Measurements from ENCODE around the gene SMARCD1. TPM values are rescaled to one million over a fixed set of nuclear protein-coding genes. Genes with fewer than 3 reads are reported as not detected.

SMARCD1 gene
- total and polyA plus RNA-seq, 3 experiments from 2014 or later: 16.1 to 78.2 (median 72.3) TPM

DNA sequence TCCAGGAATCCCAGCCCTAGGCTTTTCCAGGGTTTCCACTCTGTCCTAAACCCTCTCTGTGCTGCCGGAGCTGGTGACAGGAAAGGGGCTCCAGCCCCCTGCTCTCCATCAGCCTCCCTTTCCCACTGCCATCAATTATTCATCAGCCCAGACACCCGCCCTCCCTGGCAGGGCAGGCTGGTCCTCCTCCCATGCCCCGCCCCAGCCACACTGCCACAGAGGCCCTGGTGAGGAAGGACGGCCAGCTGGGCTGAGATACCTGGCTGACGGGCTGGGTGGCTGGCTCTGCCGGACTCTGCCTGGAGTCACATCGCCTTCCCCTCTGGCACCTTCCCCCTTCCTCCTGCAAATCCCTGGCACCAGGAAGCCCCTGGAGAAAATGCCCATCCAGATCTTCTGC is 11.9 kb upstream of the SMARCD1 start:
- POLR2A ChIA-PET: no interaction called here

DNA sequence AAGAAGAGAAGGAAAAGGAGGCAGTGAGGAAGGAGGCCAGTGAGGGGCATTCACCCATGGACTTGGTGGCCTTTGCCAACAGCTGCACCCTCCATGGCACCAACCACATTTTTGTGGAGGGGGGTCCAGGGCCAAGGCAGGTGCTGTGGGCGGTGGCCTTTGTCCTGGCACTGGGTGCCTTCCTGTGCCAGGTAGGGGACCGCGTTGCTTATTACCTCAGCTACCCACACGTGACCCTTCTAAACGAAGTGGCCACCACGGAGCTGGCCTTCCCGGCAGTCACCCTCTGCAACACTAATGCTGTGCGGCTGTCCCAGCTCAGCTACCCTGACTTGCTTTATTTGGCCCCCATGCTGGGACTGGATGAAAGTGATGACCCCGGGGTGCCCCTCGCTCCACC is 11.4 kb upstream of the SMARCD1 start:
- H3K27ac Mint-ChIP-seq: no peak overlapping the region
- DNase-seq: peak in 1 of 5 donors; percentile 33
- peaks cover 5 to 12% (median 5%) of the 10 kb centered on the region in 3 donors for H3K4me1 Mint-ChIP-seq
- no peak overlapping the region for H3K4me3 Mint-ChIP-seq
- peaks cover 4% of the 10 kb centered on the region for H3K4me1 ChIP-seq (ENCODE audit: insufficient read depth, low read length)
- no peaks in the 10 kb centered on the region for H3K36me3 ChIP-seq (ENCODE audit: insufficient read depth, low read length)
- H3K4me3 ChIP-seq (ENCODE audit: low read length): no peak overlapping the region
- no peaks in the 10 kb centered on the region for H3K27me3 ChIP-seq (ENCODE audit: insufficient read depth, low read length, poor library complexity, severe bottlenecking)
- H3K9me3 Mint-ChIP-seq: no peaks in the 10 kb centered on the region
- H3K27ac ChIP-seq (ENCODE audit: low read depth, low read length): no peak overlapping the region
- H3K9me3 ChIP-seq (ENCODE audit: low read length): no peaks in the 10 kb centered on the region
- H3K36me3 Mint-ChIP-seq: peaks cover 0 to 1% (median 0%) of the 10 kb centered on the region in 3 donors
- CTCF ChIA-PET: interaction anchor here (0.7 to 5.1 kb wide), 14 partner anchors 14 to 109 kb away, joined by 3 to 57 read pairs (median 6); partner anchors contain the start of gene COX14
- POLR2A ChIA-PET: no interaction called here
- H3K27me3 Mint-ChIP-seq: peaks cover 3 to 7% of the 10 kb centered on the region in 2 donors

More for the DNA sequence above, 11.9 kb upstream of the SMARCD1 start:
- Mint-ChIP-seq H3K9me3 (no peaks in the 10 kb centered on the region), H3K27ac (no peak overlapping the region), H3K4me1 (peaks cover 5 to 12% (median 5%) of the 10 kb centered on the region in 3 donors), H3K27me3 (peaks cover 3 to 7% of the 10 kb centered on the region in 2 donors), H3K4me3 (no peak overlapping the region), H3K36me3 (peaks cover 0 to 1% (median 0%) of the 10 kb centered on the region in 3 donors)
- no peaks in the 10 kb centered on the region for H3K27me3 ChIP-seq (ENCODE audit: insufficient read depth, low read length, poor library complexity, severe bottlenecking)
- H3K36me3 ChIP-seq (ENCODE audit: insufficient read depth, low read length): no peaks in the 10 kb centered on the region
- CTCF ChIA-PET: interaction anchor here (0.6 to 5.1 kb wide), 11 partner anchors 14 to 110 kb away, joined by 3 to 57 read pairs (median 5); partner anchors contain the start of gene COX14
- H3K27ac ChIP-seq (ENCODE audit: low read depth, low read length): no peak overlapping the region
- H3K9me3 ChIP-seq (ENCODE audit: low read length): no peaks in the 10 kb centered on the region
- peak in 1 of 5 donors; percentile 38 for DNase-seq
- no peak overlapping the region for H3K4me3 ChIP-seq (ENCODE audit: low read length)
- peaks cover 4% of the 10 kb centered on the region for H3K4me1 ChIP-seq (ENCODE audit: insufficient read depth, low read length)

DNA sequence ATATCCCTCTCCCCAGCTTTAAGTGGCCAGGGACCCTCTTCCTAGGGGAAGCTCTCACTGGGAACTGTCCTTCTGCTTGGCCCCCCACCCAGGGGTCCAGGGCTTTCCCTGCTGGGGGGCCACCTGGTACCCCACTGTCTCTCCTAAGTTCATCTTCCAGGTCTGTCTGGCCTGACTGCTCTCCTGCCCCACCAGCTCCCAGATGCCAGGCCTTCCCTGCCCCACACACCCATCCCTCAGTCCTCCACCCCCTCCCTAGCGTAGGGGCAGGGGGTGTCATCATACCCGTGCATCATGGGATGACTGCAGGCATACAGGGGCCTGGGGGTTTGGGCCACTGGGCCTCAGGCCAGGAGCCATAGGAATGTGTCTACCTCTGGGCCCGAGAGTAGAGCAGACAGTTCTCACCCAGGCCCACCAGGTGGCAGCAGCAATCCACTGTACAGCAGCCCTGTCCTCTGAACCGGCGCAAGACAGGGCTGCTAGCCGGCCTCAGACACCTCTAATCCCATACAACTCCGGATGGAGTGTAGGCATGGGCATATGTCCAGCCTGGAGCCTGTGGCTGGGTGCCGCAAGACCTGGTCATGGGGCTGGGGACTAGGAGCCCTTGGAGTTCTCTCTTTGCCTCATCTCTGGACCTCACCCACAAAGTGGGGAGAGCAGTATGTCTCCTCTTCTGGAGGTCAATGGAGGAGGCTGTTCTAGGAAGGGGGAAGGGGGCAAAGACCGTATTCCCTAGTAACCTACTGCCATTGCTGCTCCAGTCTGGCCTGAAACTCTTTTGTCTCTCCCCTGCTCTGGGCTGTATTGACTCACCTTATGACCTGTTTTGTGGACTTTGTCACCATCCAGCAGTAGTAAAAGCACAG is 10.0 kb upstream of the SMARCD1 start:
- no peak overlapping the region for H3K4me3 ChIP-seq (ENCODE audit: low read length)
- H3K27me3 ChIP-seq (ENCODE audit: insufficient read depth, low read length, poor library complexity, severe bottlenecking): no peaks in the 10 kb centered on the region
- ChIA-PET POLR2A (no interaction called here), CTCF (interaction anchor here (0.7 to 5.1 kb wide), 20 partner anchors 10 to 209 kb away, joined by 3 to 57 read pairs (median 4); partner anchors contain the start of genes COX14, LIMA1, RACGAP1 and SMARCD1)
- H3K4me1 Mint-ChIP-seq: peaks cover 5 to 9% (median 5%) of the 10 kb centered on the region in 3 donors
- DNase-seq: peak; percentile 60 to 85 (median 71)
- H3K36me3 Mint-ChIP-seq: peaks cover 0 to 1% (median 0%) of the 10 kb centered on the region in 3 donors
- H3K9me3 ChIP-seq (ENCODE audit: low read length): no peaks in the 10 kb centered on the region
- no peak overlapping the region for H3K27ac ChIP-seq (ENCODE audit: low read depth, low read length)
- peak overlapping the region in 3 of 8 donors; percentile 11 to 74 (median 39) for H3K27ac Mint-ChIP-seq
- H3K9me3 Mint-ChIP-seq: no peaks in the 10 kb centered on the region
- no peaks in the 10 kb centered on the region for H3K36me3 ChIP-seq (ENCODE audit: insufficient read depth, low read length)
- H3K4me1 ChIP-seq (ENCODE audit: insufficient read depth, low read length): peaks cover 4% of the 10 kb centered on the region
- H3K4me3 Mint-ChIP-seq: no peak overlapping the region
- H3K27me3 Mint-ChIP-seq: peaks cover 3 to 8% of the 10 kb centered on the region in 2 donors

DNA sequence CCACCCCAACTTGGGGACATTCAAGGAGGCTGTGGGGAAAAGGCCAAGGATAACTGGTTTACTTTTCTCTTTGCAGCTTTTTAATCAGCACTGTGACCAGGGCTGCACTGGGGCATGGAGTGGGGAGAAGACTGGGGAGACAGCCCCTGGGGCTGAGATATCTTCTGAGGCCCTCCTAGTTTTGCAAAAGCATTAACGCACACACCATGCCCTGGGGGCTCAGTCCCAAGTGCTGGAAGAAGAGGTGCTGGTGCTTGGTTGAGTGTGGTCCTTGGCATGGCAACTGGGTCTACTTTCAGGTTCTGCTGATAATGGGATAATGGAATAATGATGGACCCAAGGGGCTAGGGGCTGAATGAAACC is 9.4 kb upstream of the SMARCD1 start:
- H3K4me1 Mint-ChIP-seq: peaks cover 0 to 4% (median 2%) of the 10 kb centered on the region in 3 donors
- no peak overlapping the region for H3K27ac ChIP-seq (ENCODE audit: low read depth, low read length)
- peak in 1 of 5 donors; percentile 6 for DNase-seq
- H3K9me3 Mint-ChIP-seq: no peaks in the 10 kb centered on the region
- no peaks in the 10 kb centered on the region for H3K36me3 Mint-ChIP-seq
- no peaks in the 10 kb centered on the region for H3K27me3 ChIP-seq (ENCODE audit: insufficient read depth, low read length, poor library complexity, severe bottlenecking)
- no peaks in the 10 kb centered on the region for H3K36me3 ChIP-seq (ENCODE audit: insufficient read depth, low read length)
- H3K27ac Mint-ChIP-seq: no peak overlapping the region
- CTCF ChIA-PET: interaction anchor here (1.0 to 5.1 kb wide), 8 partner anchors 9 to 109 kb away, joined by 3 to 57 read pairs (median 8); partner anchors contain the start of genes COX14 and SMARCD1
- H3K4me1 ChIP-seq (ENCODE audit: insufficient read depth, low read length): peaks cover 4% of the 10 kb centered on the region
- peaks cover 0 to 4% of the 10 kb centered on the region in 2 donors for H3K27me3 Mint-ChIP-seq
- no peak overlapping the region for H3K4me3 Mint-ChIP-seq
- no peaks in the 10 kb centered on the region for H3K9me3 ChIP-seq (ENCODE audit: low read length)
- POLR2A ChIA-PET: no interaction called here
- H3K4me3 ChIP-seq (ENCODE audit: low read length): no peak overlapping the region

DNA sequence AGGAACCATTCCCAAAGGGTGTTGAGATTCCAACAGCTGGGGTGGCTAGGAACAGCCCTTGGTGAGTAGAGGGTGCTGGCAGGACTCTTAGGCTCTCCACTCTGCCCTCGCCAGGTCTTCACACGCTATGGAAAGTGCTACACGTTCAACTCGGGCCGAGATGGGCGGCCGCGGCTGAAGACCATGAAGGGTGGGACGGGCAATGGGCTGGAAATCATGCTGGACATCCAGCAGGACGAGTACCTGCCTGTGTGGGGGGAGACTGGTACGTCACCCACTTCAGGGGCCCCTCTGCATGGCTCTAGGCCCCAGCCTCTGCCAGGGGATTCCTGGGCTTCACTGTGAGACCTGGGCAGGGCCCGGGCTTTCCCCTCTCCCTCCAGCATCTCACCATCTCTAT is 8.0 kb upstream of the SMARCD1 start:
- Histone ChIP-seq H3K36me3 (ENCODE audit: insufficient read depth, low read length) (no peaks in the 10 kb centered on the region), H3K27ac (ENCODE audit: low read depth, low read length) (no peak overlapping the region), H3K9me3 (ENCODE audit: low read length) (no peaks in the 10 kb centered on the region), H3K27me3 (ENCODE audit: insufficient read depth, low read length, poor library complexity, severe bottlenecking) (no peaks in the 10 kb centered on the region), H3K4me1 (ENCODE audit: insufficient read depth, low read length) (peaks cover 4% of the 10 kb centered on the region), H3K4me3 (ENCODE audit: low read length) (no peak overlapping the region)
- Mint-ChIP-seq H3K4me3 (no peak overlapping the region), H3K36me3 (no peaks in the 10 kb centered on the region), H3K9me3 (no peaks in the 10 kb centered on the region), H3K4me1 (peaks cover 0 to 4% (median 2%) of the 10 kb centered on the region in 3 donors), H3K27me3 (peaks cover 0 to 4% of the 10 kb centered on the region in 2 donors), H3K27ac (peak overlapping the region in 1 of 8 donors; percentile 85)
- ChIA-PET CTCF (interaction anchor here (0.8 to 5.1 kb wide), 8 partner anchors 8 to 238 kb away, joined by 3 to 57 read pairs (median 8); partner anchors contain the start of genes COX14 and SMARCD1), POLR2A (interaction anchor here (1.4 kb wide), 1 partner anchor 34 kb away, joined by 4 read pairs; no protein-coding TSS in a partner anchor)
- DNase-seq: peak in 1 of 5 donors; percentile 21

DNA sequence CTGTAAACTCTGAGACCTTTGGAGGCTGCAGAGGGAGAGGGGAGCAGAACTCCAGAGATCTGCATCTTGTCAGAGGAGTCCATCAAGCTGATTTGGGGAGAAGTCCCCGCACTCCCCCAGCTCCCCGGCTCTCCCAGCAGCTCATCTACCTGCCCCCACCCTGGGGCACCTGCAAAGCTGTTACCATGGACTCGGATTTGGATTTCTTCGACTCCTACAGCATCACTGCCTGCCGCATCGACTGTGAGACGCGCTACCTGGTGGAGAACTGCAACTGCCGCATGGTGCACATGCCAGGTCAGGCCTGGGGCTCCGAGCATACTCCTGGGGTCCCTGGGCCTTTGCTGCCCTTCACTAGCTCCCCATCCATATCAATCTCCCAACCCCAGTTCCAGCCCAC is 6.9 kb upstream of the SMARCD1 start:
- Mint-ChIP-seq H3K9me3 (no peaks in the 10 kb centered on the region), H3K4me1 (peaks cover 0 to 4% (median 2%) of the 10 kb centered on the region in 3 donors), H3K4me3 (no peak overlapping the region), H3K27me3 (peaks cover 0 to 4% of the 10 kb centered on the region in 2 donors), H3K36me3 (no peaks in the 10 kb centered on the region), H3K27ac (no peak overlapping the region)
- peak in 1 of 5 donors; percentile 39 for DNase-seq
- Histone ChIP-seq H3K4me3 (ENCODE audit: low read length) (no peak overlapping the region), H3K27me3 (ENCODE audit: insufficient read depth, low read length, poor library complexity, severe bottlenecking) (no peaks in the 10 kb centered on the region), H3K4me1 (ENCODE audit: insufficient read depth, low read length) (peaks cover 4% of the 10 kb centered on the region), H3K27ac (ENCODE audit: low read depth, low read length) (no peak overlapping the region), H3K9me3 (ENCODE audit: low read length) (no peaks in the 10 kb centered on the region), H3K36me3 (ENCODE audit: insufficient read depth, low read length) (no peaks in the 10 kb centered on the region)
- CTCF ChIA-PET: interaction anchor here (2.1 to 2.2 kb wide), 2 partner anchors 7 to 8 kb away, joined by 9 to 10 read pairs; partner anchors contain the start of gene SMARCD1
- POLR2A ChIA-PET: no interaction called here

GRCh38 chr12:50079771-50080170 is 5.4 kb upstream of the SMARCD1 start:
- H3K36me3 ChIP-seq (ENCODE audit: insufficient read depth, low read length): no peaks in the 10 kb centered on the region
- no peaks in the 10 kb centered on the region for H3K36me3 Mint-ChIP-seq
- H3K27me3 ChIP-seq (ENCODE audit: insufficient read depth, low read length, poor library complexity, severe bottlenecking): no peaks in the 10 kb centered on the region
- no peak overlapping the region for H3K4me3 Mint-ChIP-seq
- peaks cover 9% of the 10 kb centered on the region for H3K4me1 ChIP-seq (ENCODE audit: insufficient read depth, low read length)
- H3K9me3 ChIP-seq (ENCODE audit: low read length): no peaks in the 10 kb centered on the region
- peak overlapping the region in 1 of 8 donors; percentile 20 for H3K27ac Mint-ChIP-seq
- ChIA-PET POLR2A (no interaction called here), CTCF (interaction anchor here (0.7 to 2.1 kb wide), 3 partner anchors 9 to 114 kb away, joined by 3 to 9 read pairs (median 3); no protein-coding TSS in a partner anchor)
- DNase-seq: peak in 1 of 5 donors; percentile 29
- H3K27ac ChIP-seq (ENCODE audit: low read depth, low read length): no peak overlapping the region
- H3K4me1 Mint-ChIP-seq: peaks cover 7 to 11% (median 8%) of the 10 kb centered on the region in 3 donors
- H3K4me3 ChIP-seq (ENCODE audit: low read length): no peak overlapping the region
- H3K27me3 Mint-ChIP-seq: peaks cover 0 to 4% of the 10 kb centered on the region in 2 donors
- H3K9me3 Mint-ChIP-seq: no peaks in the 10 kb centered on the region
